HAP-1 (cell line): ENCODE measurements around the gene A2M.

Experiments used
- DNase-seq, 2 experiments: peaks; one replicate each; pipeline ENCODE4 v3.0.0-alpha.2; 2016 to 2020; ENCODE audit warnings: low spot score in 2 of 2
- H3K27me3 ChIP-seq: fragments of 250-450 bp; sonication (Bioruptor Pico); 2 replicates; pipeline ENCODE4 v1.5.1; 2020; ENCODE audit warnings: low read depth, mild to moderate bottlenecking, moderate library complexity
- H3K36me3 ChIP-seq: fragments of 250-450 bp; sonication (Bioruptor Pico); replicated peaks from 2 replicates; pipeline ENCODE4 v1.5.1; 2020; ENCODE audit warnings: mild to moderate bottlenecking
- H3K4me1 ChIP-seq: fragments of 250-450 bp; sonication (Bioruptor Pico); 2 replicates; pipeline ENCODE4 v1.5.1; 2020; ENCODE audit warnings: mild to moderate bottlenecking
- H3K4me3 ChIP-seq: fragments of 250-450 bp; sonication (Bioruptor Pico); 2 replicates; pipeline ENCODE4 v1.5.1; 2020; ENCODE audit warnings: mild to moderate bottlenecking, moderate library complexity
- H3K9me3 ChIP-seq: fragments of 250-450 bp; sonication (Bioruptor Pico); 2 replicates; pipeline ENCODE4 v1.5.1; 2020; ENCODE audit warnings: mild to moderate bottlenecking, moderate library complexity
- in situ Hi-C: fragments of 300-500 bp; cut with MboI; formaldehyde crosslinking; loops from 3 replicates; pipeline ENCODE4 v1.14.3; 2020; ENCODE audit warnings: low sequenced_read_pairs, inconsistent platforms, mixed read lengths

The A2M gene

DNA sequence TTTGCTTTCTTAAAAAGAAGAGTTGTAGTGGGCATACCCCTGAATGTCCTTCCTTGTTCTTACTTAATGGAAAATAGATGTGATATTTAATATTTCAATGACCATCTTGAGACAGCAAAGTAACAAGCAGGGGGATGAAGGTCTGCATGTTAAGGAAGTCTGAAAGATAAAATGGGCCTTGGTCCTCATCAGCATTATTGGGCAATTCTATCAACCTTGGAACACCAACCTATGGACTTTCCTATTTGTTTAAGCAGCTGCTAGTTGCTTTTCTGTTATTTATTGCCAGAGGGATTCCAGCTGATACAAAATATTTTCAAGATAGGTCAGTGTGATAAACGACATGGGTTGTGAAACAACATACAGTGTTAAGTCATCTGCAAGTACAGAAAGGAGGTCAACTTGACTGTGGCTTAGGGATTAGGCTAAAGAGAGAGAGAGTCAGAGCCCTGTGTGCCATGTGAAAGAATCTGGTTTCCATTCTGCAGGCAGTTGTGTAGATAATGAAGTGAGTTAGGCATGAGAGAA lies 16.4 kb upstream of the A2M start:
- no peaks in the 10 kb centered on the region for H3K9me3 ChIP-seq
- DNase-seq, result no peak
- no peak overlapping the region for H3K4me3 ChIP-seq
- no peaks in the 10 kb centered on the region for H3K27me3 ChIP-seq
- no peaks in the 10 kb centered on the region for H3K4me1 ChIP-seq
- no peaks in the 10 kb centered on the region for H3K36me3 ChIP-seq
- in situ Hi-C loops, result no loop called here

DNA sequence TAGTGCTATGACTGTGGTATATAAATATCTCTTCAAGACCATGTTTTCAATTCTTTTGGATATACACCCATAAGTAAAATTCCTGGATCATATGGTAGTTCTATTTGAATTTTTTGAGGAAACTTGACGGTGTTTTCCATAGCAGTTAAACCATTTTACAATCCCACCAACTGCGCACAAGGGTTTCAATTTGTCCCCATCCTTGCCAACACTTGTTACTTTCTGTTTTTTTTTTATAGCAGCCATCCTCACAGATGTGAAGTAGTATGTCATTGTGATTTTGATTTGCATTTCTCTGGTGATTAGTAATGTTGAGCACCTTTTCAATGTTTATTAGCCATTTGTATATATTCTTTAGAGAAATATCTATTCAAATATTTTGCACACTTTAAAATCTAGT lies 14.5 kb upstream of the A2M start:
- in situ Hi-C loops, result no loop called here
- Histone ChIP-seq H3K4me1 (no peaks in the 10 kb centered on the region), H3K9me3 (no peaks in the 10 kb centered on the region), H3K4me3 (no peak overlapping the region), H3K27me3 (no peaks in the 10 kb centered on the region), H3K36me3 (no peaks in the 10 kb centered on the region)
- DNase-seq, result no peak

DNA sequence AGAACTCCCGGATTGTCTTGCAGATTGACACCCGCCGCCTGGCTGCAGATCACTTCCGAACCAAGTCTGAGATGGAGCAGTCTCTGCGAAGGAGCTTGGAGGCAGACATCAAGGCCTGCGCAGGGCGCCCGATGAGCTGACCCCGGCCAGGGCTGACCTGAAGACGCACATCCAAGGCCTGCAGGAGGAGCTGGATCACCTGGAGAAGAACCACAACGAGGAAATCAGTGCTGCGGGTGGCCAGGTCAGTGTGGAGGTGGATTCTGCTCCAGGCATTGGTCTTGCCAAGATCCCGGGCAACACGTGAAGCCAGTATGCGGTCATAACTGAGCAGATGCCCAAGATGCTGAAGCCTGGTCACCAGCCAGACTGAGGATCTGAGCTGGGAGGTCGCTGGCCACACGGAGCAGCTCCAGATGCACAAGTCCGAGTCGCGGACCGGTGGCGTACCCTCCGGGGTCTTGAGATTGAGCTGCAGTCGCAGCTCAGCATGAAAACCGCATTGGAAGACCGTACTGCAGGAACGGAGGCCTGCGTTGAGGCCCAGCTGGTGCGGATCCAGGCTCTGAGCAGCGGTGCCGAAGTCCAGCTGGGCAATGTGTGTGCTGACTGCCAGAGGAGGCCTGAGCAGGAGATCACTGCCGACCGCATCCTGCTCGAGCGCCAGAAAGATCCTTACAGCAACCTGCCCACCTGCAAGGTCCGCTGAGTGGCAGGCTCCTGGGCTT lies 12.4 kb upstream of the A2M start:
- H3K4me3 ChIP-seq, result no peak overlapping the region
- H3K9me3 ChIP-seq, result no peaks in the 10 kb centered on the region
- no peaks in the 10 kb centered on the region for H3K27me3 ChIP-seq
- H3K36me3 ChIP-seq, result no peaks in the 10 kb centered on the region
- no peak for DNase-seq
- in situ Hi-C loops, result no loop called here
- no peaks in the 10 kb centered on the region for H3K4me1 ChIP-seq

DNA sequence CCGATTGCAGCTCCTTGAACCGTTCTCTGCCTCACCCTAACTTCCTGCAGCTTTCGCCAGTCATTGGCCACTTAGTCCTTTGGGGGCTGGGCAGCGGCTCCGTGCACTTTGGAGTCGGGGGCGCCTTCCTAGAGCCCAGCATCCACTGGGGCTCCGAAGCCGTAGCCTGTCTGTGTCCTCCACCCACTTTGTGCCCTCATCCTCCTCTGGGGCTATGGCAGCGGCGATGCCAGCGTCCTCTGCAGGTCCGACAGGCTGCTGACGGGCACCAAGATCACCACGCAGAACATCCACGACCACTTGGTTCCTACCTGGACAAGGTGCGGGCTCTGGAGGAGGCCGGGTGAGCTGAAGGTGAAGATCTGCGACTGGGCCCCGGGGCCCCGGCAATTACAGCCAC lies 11.8 kb upstream of the A2M start:
- Histone ChIP-seq H3K27me3 (no peaks in the 10 kb centered on the region), H3K36me3 (no peaks in the 10 kb centered on the region), H3K9me3 (no peaks in the 10 kb centered on the region), H3K4me3 (no peak overlapping the region), H3K4me1 (no peaks in the 10 kb centered on the region)
- in situ Hi-C loops, result no loop called here
- DNase-seq, result no peak

DNA sequence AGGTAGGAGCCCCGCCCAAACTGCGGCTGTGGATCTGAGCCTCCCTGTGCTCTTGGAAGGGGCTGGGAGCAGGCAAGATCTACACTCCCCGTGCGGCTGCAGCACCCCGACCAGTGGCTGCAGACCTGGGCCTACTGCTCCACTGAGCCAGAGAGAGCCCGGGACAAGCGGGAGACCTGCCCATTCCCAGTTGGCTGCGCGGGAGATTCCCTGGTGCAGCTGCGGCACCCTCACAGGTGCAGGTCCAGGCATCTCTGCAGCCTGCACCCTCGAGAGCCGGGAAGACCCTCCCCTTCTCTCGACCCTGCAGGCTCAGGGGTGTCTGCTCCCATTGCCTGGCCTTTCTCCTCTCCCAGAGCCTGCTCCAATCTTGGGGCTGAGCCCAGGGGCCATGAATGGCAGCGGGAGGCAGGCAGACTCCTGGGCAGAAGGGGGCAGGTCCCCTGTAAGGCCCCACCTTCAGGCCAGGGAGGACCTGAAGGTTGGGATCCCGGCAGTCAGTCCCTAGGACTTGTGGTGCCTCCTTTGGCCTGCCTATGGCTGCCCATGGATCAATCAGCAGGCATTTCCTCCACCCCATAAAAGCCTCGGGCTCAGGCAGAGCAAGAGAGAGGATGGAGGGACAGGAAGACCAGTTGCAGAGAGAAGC lies 8.8 kb upstream of the A2M start:
- DNase-seq, result no peak
- H3K4me1 ChIP-seq, result no peaks in the 10 kb centered on the region
- H3K36me3 ChIP-seq, result no peaks in the 10 kb centered on the region
- in situ Hi-C loops, result no loop called here
- H3K27me3 ChIP-seq, result no peaks in the 10 kb centered on the region; the same call in 1 of the 2 replicates
- H3K9me3 ChIP-seq, result no peaks in the 10 kb centered on the region
- no peak overlapping the region for H3K4me3 ChIP-seq

DNA sequence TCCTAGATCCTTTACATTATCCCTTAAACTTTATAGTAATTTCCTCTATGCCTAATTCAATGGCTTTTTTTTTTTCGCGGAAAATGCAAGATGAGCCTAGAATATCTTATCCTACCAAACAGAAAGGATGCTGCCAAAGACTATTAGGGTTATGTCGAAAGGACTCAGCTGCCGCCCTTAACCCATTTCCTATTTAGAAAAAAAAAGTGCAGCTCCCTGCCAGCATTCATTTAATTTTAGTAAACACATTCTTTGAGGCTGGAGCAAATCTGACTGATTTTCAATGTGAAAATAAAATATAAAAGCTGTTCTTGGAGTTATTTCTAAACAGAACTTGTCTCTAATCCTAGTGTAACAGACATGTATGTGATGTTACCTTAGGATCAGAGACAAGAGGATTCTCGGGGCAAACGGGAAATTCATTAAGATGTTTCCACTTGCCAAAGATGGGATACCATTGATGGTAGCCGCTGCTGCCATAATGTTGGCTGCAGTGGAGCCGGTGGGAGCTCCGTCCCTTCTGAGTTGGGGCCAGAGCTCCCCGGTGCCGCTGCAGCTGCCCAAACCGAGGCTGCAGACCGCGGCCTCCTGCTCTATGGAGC lies 8.2 kb upstream of the A2M start:
- DNase-seq, result no peak
- in situ Hi-C loops, result no loop called here
- Histone ChIP-seq H3K36me3 (no peaks in the 10 kb centered on the region), H3K9me3 (no peaks in the 10 kb centered on the region), H3K4me1 (no peaks in the 10 kb centered on the region), H3K27me3 (no peaks in the 10 kb centered on the region; the same call in none of the 2 replicates), H3K4me3 (no peak overlapping the region)

DNA sequence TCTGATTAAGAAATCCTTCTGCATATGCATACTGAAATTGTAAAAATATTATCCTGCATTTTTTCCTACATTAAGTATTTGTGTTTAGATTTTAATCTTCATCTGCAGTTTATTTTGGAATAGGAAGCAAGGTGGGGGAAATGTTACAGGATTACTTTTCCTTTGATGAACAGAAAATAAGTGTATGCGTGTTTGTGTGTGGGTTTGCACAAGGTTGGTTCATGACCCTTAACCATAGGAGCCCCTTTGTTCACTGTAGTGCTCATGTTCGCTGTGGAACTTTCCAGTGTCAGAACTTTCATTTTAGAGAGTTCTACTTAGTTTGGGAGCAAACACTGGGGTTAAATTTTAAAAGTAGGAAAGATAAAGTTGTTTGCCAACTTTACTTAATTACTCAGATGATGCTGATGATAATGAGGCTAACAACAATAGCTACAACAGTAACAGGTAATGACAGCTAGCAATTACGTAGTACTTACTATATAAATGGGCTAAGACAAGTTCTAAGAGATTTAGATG lies 6.4 kb upstream of the A2M start:
- no peak overlapping the region for H3K4me3 ChIP-seq
- in situ Hi-C loops, result no loop called here
- no peaks in the 10 kb centered on the region for H3K36me3 ChIP-seq
- DNase-seq, result no peak
- no peaks in the 10 kb centered on the region for H3K9me3 ChIP-seq
- H3K4me1 ChIP-seq, result no peaks in the 10 kb centered on the region
- H3K27me3 ChIP-seq, result no peaks in the 10 kb centered on the region; the same call in none of the 2 replicates

DNA sequence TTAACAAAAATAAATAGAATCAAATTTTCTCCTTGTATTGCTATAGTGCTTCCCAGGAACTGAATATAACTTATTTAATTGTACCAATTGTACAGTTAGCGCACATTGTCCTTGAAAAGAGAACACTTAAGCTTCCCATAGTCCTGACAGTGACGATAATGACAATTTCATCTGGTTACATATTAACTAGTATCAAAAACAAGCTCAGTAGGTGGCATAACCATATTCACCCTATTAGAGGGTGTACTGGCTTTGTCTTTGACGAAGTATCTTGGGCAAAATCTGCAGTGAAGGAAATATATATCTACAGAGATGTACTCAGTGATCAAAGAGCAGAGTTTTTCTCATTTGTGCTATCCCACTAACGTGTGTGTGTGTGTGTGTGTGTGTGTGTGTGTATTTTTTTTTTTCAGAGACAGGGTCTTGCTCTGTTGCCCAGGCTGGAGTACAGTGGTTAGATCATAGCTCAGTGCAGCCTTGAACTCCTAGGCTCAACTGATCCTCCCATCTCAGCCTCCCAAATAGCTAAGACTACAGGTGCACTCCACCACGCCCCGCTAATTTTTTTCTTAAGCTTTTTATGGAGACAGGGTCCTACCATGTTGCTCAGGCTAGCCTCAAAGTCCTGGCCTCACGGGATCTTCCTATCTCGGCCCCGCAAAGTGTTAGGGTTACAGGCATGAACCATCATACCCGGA lies 4.9 kb upstream of the A2M start:
- Histone ChIP-seq H3K36me3 (no peaks in the 10 kb centered on the region), H3K27me3 (no peaks in the 10 kb centered on the region; the same call in none of the 2 replicates), H3K4me1 (peaks cover 2% of the 10 kb centered on the region; the same call in 1 of the 2 replicates), H3K9me3 (no peaks in the 10 kb centered on the region), H3K4me3 (no peak overlapping the region)
- DNase-seq, result no peak
- in situ Hi-C loops, result no loop called here

DNA sequence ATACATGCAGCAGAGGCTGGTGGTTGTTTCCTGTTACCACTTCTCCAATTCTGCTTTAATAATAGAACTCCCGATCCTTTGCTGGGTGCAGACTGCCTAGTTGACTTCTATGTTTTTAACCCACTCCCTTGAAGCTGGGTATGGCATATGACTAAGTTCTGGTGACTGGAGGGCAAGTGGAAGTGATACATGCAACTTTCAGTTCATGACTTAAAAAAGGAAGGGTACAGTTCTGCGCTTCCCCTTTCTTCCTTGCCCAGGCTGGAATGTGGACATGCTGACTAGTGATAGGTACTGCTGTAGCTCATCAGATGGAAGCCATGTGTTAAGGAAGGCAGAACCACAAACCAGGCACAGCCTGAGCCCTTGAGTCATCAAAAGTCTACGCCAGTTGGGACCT lies 2.4 kb upstream of the A2M start:
- Histone ChIP-seq H3K4me1 (peaks cover 2% of the 10 kb centered on the region; the same call in 1 of the 2 replicates), H3K9me3 (no peaks in the 10 kb centered on the region), H3K27me3 (no peaks in the 10 kb centered on the region; the same call in none of the 2 replicates), H3K4me3 (no peak overlapping the region), H3K36me3 (no peaks in the 10 kb centered on the region)
- in situ Hi-C loops, result no loop called here
- no peak for DNase-seq

DNA sequence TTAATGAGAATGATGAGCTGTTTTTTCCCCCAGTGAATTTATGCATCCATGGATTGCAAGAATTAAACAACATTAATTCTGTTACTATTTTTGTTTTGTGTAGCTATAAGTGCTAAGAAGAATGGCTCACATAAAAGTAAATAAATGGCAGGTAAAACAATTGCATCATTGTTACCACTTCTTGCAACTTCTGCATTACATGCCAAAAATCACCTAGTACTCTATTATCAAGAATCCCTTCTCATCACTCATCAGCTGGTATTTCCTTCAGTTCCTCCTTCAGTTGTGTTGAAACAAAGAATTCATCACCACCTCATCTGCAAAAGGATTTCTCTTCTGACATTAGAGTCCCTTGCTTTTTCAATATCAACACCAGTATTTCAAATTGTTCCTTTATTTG lies 773 bp downstream of the A2M start:
- H3K27me3 ChIP-seq, result no peaks in the 10 kb centered on the region; the same call in 1 of the 2 replicates
- in situ Hi-C loops, result no loop called here
- no peak overlapping the region for H3K4me3 ChIP-seq
- no peak for DNase-seq
- H3K36me3 ChIP-seq, result no peaks in the 10 kb centered on the region
- H3K4me1 ChIP-seq, result peaks cover 2% of the 10 kb centered on the region; the same call in 1 of the 2 replicates
- no peaks in the 10 kb centered on the region for H3K9me3 ChIP-seq

DNA sequence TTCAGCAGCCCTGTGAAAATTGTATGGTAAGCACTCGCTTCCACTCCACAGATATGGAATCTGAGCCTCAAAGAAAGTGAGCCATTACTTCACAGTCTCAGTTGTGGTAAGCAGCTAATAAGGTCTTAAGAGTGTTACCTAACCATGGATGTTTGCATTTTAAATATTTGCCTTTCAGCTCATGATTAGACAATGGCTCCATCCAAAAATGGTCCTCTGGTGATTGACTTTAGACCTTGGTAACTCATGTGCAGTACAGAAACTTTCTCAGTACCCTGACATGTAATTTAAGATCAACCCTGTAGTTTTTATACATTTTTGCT lies 1.8 kb downstream of the A2M start:
- no peak for DNase-seq
- Histone ChIP-seq H3K4me1 (peaks cover 2% of the 10 kb centered on the region; the same call in 1 of the 2 replicates), H3K27me3 (no peaks in the 10 kb centered on the region; the same call in 1 of the 2 replicates), H3K36me3 (no peaks in the 10 kb centered on the region), H3K9me3 (no peaks in the 10 kb centered on the region), H3K4me3 (no peak overlapping the region)
- in situ Hi-C loops, result no loop called here

DNA sequence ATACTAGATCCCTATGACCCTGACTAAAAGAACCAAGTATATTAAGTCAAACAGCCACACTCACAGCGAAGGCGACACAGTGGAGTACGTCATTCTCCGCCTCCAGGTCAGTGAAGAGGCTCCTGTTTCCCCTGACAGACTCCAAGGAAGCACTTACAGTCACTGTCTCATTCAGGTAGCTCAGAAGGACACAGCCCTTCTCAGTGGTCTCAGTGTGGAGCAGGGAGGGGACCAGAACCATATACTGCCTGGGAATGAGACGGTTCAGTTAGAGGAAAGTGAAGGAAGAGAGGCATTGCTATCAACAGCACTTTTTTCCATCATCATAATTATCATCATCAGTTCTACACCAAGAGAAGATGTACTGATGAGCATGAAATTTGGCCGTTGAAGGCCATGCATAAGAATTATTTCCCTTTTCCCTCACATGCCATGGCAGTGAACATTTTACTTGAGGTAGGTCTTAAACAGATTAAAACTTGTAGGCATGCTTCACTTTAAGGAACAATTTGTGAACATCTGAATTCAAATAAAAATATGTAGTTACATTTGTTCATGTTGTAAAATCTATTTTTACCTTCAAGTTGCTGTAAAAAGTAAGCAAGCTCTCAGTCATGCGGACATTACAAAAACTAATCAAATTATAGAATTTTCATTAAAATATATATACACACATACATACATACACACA lies 2.3 kb downstream of the A2M start:
- H3K36me3 ChIP-seq, result no peaks in the 10 kb centered on the region
- peaks cover 2% of the 10 kb centered on the region; the same call in 1 of the 2 replicates for H3K4me1 ChIP-seq
- H3K9me3 ChIP-seq, result no peaks in the 10 kb centered on the region
- no peaks in the 10 kb centered on the region; the same call in 1 of the 2 replicates for H3K27me3 ChIP-seq
- no peak overlapping the region for H3K4me3 ChIP-seq
- no peak for DNase-seq
- in situ Hi-C loops, result no loop called here
